ENCODE measurements around the gene STX18. TPM values are rescaled to one million over a fixed set of nuclear protein-coding genes. Genes with fewer than 3 reads are reported as not detected.

STX18 gene
- total RNA-seq, 1 donor from 2014 or later: 36.7 TPM

GRCh38 chr4:4496592-4497372, 45.1 kb downstream of the STX18 start:
- Mint-ChIP-seq H3K27me3 (no peaks in the 10 kb centered on the region), H3K27ac (no peak overlapping the region), H3K9me3 (no peaks in the 10 kb centered on the region), H3K36me3 (no peaks in the 10 kb centered on the region), H3K4me1 (ENCODE audit: unreplicated experiment) (peaks cover 18% of the 10 kb centered on the region), H3K4me3 (no peak overlapping the region)
- TF ChIP-seq CTCF (conservative IDR thresholded peaks at IDR 0.05): no peak
- no peak for DNase-seq (ENCODE audit: extremely low spot score, unreplicated experiment)

- Mint-ChIP-seq H3K27me3 (no peaks in the 10 kb centered on the region), H3K4me3 (no peak overlapping the region), H3K4me1 (ENCODE audit: unreplicated experiment) (peaks cover 22% of the 10 kb centered on the region), H3K9me3 (no peaks in the 10 kb centered on the region), H3K36me3 (no peaks in the 10 kb centered on the region), H3K27ac (no peak overlapping the region)
- no peak for TF ChIP-seq CTCF (conservative IDR thresholded peaks at IDR 0.05)
- no peak for DNase-seq (ENCODE audit: extremely low spot score, unreplicated experiment)
Observed at GRCh38 chr4:4494882-4495281, 47.0 kb downstream of the STX18 start.

GRCh38 chr4:4492161-4492847, 49.5 kb downstream of the STX18 start:
- peaks cover 22% of the 10 kb centered on the region for H3K4me1 Mint-ChIP-seq (ENCODE audit: unreplicated experiment)
- H3K27me3 Mint-ChIP-seq: no peaks in the 10 kb centered on the region
- H3K4me3 Mint-ChIP-seq: no peak overlapping the region
- no peak overlapping the region for H3K27ac Mint-ChIP-seq
- no peaks in the 10 kb centered on the region for H3K9me3 Mint-ChIP-seq
- no peak for TF ChIP-seq CTCF (conservative IDR thresholded peaks at IDR 0.05)
- H3K36me3 Mint-ChIP-seq: no peaks in the 10 kb centered on the region
- no peak for DNase-seq (ENCODE audit: extremely low spot score, unreplicated experiment)

- H3K4me3 Mint-ChIP-seq: no peak overlapping the region
- DNase-seq (ENCODE audit: extremely low spot score, unreplicated experiment): no peak
- no peak for TF ChIP-seq CTCF (conservative IDR thresholded peaks at IDR 0.05)
Observed at GRCh38 chr4:4491396-4491893, 50.4 kb downstream of the STX18 start.

GRCh38 chr4:4490816-4491215, 51.0 kb downstream of the STX18 start:
- Mint-ChIP-seq H3K36me3 (no peaks in the 10 kb centered on the region), H3K27me3 (no peaks in the 10 kb centered on the region), H3K27ac (no peak overlapping the region), H3K4me3 (no peak overlapping the region), H3K9me3 (no peaks in the 10 kb centered on the region), H3K4me1 (ENCODE audit: unreplicated experiment) (peaks cover 28% of the 10 kb centered on the region)
- no peak for DNase-seq (ENCODE audit: extremely low spot score, unreplicated experiment)
- TF ChIP-seq CTCF (conservative IDR thresholded peaks at IDR 0.05): no peak

More at GRCh38 chr4:4491396-4491893, 50.4 kb downstream of the STX18 start:
- Mint-ChIP-seq H3K9me3 (no peaks in the 10 kb centered on the region), H3K27me3 (no peaks in the 10 kb centered on the region), H3K4me1 (ENCODE audit: unreplicated experiment) (peaks cover 23% of the 10 kb centered on the region), H3K36me3 (no peaks in the 10 kb centered on the region), H3K27ac (no peak overlapping the region)
